Activated CD8-positive, alpha-beta memory T cell treated with anti-CD3 and anti-CD28 coated beads, Interleukin-2, amount 50 U/mL, for 24 hours (primary cell): Measurements from ENCODE around the gene TRUB2.
"Not testable (repeated sequence)": the region's sequence is repeated elsewhere in the genome, so short reads cannot be mapped to it uniquely, and the experiment has no call there.

Experiments
- DNase-seq: peaks from one replicate; pipeline ENCODE4 v3.0.0-alpha.2; 2020; ENCODE audit errors: extremely low read depth

Gene TRUB2

DNA sequence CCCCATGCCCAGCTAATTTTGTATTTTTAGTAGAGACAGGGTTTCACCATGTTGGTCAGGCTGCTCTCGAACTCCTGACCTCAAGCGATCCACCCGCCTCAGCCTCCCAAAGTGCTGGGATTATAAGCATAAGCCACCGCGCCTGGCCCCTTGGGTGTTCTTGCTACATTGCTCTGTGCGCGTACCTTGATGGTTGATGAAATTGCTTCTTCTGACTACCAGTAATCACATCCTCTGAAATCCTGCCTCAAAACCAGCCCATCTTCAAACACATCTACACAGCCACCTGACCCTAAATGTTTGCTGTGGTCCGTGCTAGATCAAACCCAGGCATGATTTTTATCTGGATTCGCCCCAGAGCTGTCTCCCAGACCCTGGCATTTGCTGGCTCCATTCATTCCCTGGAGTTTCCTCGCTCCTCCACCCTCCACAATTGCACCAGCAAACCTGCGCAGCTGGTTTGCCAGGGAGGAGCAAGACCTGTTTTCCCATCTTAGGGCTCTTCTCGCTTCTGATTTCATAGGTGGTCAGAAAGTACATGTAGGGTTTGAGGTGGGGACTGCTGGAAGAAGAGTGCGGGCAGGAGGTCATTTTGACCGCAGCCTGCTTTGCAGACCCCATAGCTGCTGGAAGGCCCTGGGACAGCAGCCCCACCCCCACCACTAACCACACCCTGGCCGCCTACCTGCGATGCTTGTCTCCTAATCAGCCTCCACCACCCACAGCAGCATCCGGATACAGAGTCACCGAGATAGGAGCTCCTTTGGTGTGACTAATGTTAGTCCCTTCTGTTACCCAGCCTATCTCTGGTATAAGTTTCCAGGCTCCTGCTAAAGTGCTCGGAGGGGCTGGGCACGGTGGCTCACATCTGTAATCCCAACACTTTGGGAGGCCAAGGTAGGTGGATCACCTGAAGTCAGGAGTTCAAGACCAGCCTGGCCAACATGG is 23.4 kb downstream of the TRUB2 start:
- DNase-seq = no peak

DNA sequence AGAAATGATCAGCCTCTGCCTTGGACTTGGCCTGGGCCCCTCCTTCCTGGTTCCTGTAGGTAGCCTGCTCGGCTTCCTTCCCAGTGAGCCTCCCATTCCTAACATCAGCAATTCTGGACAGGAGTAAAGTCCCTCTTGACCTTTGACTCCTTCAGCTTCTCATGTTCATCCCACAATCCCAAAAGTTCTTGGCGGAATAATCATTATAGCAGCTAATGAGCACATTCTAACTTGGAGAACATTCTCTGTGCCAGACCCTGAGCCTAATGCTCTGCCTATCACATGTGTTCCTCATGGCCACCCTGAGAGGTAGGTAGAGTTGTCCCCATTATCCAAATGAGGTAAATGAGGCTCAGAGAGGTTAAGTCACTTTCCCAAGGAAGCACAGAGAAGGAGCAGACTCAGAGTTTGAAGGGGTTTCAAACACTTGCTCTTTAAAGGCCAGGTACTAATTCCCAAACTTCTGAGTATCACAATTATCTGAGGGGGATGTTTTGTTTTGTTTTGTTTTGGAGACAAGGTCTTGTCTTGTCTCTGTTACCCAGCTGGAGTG is 24.9 kb downstream of the TRUB2 start:
- no peak for DNase-seq

DNA sequence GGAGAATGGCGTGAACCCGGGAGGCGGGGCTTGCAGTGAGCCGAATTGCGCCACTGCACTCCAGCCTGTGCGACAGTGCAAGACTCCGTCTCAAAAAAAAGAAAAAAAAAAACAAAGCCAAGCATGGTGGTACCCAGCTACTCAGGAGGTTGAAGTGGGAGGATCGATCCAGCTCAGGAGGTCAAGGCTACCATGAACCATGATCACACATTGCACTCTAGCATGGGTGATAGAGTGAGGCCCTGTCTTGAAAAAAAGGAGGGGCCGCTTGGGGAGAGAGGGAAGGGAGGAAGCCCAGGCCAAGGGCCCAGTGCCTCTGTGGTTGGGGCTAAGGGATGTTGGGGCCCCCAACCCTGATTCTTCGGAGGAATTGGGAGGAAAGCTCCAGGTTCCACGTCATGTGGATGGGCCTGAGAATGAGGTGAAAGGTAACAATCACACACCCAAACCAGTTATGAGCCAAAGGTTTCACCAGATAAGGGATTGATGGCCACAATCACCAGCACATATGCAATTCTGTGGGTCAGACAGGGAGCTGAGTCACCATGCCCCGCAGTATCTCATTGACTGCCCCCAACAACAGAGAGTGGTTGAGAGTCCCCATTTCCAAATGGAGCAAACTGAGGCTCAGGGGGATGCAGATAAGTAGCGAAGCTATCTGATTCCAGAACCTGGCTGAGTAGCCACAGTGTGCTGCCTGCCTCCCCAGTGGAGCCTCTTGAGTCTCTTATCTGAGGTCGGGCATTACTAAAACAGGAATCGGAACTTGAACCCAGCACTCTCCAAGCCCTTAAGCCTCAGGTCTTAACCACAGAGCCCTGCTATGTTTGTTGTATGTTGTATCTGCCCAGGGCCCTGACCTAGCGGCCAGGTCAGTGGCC is 25.7 kb downstream of the TRUB2 start:
- DNase-seq = no peak

DNA sequence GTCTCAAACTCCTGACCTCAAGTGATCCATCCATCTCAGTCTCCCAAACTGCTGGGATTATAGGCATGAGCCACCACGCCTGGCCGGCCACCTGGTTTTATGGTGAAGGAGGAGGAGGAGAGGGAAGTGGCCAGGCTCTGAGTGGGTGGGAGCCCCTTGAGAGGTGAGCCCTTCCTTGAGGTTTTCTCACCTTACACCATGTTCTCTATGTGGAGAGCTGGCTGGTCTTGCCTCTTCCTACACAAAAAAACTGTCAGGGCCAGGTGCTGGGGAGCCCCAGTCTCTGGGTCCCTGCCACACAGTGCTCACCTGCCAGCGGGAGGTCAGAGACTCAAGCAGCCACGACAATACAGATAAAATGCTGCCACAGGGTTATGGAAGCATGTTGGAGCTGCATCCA is 28.1 kb downstream of the TRUB2 start:
- DNase-seq = no peak

DNA sequence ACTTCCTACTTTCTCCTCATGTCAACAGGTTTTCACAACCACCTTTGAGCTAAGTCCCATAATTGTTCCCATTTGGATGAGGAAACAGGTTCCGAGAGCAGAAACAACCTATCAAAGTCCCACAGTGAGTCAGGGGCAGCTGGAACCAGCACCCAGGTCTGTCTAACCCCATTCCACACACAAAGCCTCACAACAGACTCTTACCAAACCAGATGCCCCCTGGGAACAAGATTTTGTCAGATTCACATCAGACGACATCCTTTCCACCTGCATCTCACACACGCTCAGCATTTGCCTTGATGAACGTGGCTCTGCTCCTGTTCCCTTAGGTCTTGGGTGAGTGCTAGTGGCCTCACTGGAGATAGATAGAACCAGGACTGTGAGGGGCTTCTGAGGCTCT is 29.2 kb downstream of the TRUB2 start:
- no peak for DNase-seq

DNA sequence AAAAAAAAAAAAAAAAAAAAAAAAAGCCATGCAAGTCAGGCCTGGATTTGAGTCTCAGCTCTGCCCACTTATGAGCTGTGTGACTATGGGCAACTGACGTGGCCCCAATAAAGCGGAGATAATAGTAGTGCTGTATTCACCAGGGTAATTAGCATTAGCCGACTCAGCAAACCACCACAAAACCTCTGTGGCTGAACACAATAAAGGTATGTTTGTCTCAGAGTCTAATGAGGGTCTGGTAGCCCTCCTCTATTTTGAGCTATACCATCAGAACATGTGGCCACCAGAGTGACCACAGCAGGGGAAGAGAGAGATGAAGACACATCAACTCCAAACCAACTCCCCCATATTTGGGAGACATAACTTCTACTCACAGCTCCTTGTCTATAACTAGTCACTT is 30.2 kb downstream of the TRUB2 start:
- DNase-seq = no peak

DNA sequence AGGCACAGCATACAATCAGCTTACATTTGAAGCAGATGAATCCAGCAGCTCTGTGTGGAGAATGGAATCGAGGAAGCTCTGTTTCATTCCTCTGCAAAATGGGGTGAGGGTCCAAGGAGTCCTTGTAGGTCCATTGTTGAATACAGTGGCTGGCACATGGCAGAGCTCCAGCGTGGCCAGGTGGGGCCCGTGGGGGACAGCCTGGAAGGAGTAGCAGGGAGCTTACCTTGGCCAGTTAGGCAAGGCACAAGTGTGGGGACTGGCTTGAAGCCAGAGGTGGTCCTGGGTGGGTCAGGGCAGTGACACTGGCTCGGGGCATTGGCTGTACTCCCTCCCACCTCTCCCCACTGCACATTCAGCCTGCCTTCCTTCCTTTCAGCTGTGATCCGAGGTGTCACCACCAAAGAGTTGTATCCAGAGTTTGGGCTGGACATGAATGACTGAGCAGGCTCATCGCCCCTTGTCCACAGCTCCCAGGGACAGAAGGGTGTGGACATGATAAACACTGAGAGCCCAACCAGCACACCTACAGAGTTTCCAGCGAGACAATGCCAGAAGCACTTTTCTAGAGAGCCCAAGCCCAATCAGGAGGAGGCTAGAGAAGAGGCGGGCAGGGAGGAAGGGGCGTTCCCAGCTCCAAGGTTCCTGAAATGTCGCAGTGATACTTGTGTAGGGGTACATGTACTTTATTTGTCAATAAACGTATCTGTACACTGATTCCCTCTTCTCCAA is 33.8 kb downstream of the TRUB2 start:
- no peak for DNase-seq

DNA sequence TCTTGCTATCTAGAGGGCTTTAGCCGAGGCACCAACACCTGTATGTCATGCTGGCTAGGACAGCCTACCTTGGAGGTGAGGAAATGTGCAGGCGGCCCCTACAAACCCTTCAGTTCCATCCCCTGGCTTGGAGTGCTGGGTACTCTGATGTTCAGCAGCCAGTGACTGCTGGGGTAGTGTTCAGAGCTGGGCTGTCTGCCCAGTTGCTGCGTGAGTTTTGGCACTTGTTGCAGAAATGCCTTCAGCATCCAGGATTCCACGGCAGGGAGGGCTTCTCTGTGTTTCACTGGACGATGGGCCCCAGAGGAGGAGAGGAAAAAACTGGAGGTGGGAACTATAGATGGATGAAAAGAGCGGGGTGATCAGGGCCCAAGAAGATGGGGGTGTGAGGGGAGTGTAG is 35.8 kb downstream of the TRUB2 start:
- DNase-seq = no peak

DNA sequence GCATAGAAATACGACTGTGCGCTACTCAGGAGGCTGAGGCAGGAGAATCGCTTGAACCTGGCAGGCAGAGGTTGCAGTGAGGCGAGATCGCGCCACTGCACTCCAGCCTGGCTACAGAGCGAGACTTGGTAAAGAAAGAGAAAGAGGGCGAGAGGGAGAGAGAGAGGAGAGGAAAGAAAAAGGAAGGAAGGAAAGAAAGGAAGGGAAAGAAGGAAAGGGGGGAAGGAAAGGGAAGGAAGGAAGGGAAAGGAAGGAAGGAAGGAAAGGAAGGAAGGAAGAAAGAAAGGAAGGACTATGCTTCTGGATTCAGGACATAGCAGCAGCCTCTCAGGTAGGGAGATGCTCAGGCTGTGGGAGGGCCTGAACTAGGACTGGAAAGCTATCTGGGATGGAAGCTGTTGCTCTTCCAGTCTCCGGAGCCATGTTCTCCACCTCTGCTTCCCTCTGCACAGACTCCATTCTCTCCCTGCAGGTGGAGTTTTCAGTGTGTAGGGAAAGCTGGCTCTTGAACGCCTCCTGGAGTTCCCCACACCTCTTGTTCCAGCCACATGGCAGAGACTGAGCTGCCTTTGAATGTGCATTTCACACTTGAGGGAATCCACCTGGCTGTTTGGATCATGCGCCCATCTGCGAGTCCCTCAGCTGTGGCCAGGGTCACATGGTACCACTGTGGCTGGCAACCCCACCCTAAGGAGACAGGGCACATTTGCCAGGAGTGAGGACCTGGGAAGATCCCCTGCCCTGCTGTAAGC is 37.0 kb downstream of the TRUB2 start:
- DNase-seq = no peak

DNA sequence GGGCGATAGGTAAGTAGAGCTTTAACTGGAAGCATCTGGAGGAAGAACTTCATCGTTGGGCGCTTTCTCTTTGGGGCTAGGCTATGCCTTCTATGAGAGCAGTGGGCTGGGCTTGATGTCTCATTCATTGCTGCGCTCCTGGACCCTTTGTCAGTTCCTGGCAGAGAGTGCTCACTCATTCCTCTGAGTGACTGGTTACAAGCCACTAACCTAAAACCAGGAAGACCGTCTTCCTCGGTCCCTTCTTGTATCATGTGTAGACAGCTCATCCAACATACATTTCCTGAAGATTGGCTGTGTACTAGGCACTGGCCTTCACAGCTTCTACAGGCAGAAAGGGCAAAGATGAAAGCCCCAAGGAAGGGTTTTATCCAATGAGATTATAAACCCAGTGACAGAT is 39.7 kb downstream of the TRUB2 start:
- DNase-seq = no peak

DNA sequence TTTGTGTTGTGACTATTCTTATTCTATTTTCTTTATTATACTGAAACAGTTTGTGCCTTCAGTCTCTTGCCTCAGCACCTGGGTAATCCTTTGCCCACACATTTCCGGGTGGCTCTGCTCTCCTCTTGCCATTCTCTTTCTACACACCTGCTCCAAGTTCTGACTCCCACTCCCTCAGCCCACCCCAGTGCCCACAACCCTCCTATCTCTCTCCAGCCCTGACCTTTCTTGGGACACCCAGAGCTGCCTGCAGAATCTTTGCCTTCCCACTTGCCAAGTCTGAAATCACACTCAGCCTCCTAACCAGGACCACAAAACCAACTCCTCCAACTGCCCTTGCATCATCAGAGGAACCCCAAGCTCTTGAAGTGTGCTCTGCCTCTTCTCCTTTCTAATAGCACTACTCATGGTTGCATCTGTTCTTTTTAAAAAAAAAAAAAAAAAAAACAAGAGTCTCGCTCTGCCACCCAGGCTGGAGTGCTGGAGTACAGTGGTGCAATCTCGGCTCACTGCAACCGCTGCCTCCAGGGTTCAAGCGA is 42.1 kb downstream of the TRUB2 start:
- DNase-seq = no peak

DNA sequence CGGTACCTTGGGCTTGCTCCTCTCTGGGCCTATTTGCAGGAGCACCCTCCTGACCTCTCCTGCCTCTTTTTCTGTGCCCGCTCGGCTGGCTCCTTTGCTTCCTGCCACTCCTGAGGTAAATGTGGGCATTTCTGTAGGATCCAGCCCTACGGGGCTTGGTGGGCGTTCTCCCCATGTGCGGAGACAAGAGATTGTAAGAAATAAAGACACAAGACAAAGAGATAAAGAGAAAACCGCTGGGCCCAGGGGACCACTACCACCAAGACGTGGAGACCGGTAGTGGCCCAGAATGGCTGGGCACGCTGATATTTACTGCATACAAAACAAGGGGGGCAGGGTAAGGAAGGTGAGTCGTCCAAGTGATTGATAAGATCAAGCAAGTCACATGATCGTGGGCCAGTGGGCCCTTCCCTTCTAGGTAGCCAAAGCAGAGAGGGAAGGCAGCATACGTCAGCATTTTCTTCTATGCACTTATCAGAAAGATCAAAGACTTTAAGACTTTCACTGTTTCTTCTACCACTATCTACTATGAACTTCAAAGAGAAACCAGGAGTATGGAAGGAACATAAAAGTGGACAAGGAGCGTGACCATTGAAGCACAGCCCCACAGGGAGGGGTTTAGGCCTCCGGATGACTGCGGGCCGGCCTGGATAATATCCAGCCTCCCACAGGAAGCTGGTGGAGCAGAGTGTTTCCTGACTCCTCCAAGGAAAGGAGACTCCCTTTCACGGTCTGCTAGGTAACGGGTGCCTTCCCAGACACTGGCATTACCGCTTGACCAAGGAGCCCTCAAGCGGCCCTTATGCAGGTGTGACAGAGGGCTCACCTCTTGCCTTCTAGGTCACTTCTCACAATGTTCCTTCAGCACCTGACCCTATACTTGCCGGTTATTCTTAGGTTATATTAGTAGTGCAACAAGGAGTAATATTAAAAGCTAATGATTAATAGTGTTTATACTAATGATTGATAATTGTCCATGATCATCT is 42.9 kb downstream of the TRUB2 start:
- DNase-seq = not testable (repeated sequence)

DNA sequence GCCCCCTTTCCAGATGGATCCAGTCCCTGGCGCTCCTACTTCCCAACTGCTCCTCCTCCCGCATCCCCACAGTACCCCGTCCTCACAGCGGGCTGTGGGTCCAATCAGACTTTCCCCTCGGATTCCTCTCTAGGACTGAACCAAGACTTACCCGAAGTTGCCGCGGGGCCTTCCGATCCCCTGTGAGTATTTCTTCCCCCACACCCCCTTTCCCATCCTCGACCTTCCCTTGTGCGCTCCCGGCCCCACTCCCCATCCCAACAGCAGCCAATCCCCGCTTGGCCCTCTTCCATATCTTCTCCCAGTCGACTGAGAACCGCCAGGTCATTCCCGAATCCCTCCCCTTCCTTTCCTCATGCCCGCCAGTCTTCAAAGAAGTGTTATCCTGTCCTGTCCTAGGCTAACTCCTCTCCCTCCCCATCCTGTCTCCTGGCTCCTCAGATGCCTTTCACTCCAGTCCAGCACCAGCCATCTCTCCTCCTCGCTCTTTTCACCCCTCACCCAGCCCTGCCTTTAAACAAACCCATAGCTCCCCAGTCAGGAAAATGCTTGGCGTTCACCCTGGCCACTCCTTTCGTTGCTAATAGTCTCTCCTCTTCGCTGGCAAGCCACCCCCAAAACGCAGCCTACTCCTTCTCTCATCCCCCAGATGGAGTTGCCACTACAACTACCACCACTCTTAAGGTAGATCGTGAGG is 45.5 kb downstream of the TRUB2 start:
- DNase-seq = no peak

DNA sequence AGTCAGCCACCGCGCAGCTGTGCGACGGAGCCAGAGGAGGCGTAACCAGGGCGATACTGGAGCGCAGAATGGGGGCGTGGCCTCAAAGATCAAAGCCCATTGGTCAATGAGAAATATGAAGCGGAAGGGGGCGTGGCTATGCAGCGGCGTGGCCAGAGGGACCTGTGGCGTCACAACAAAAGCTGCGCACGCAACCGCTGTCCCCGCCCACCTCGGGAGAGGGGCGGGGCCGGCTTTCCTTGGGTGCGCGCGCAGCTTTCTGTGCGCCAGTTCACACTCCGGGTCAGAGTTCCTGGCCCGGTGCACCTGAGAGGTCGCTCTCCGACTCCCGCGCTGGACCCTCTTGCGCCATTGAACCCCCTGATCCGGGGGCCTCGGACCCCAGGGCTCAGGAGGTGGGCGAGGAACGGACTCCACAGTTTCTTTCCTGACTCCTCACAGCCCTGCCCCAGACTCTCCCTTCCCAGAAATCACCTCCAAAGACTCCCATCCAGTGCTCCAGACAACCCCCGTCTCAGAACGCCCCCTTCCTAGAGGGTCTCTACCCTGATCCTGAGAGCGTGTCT is 46.2 kb downstream of the TRUB2 start, which contains the start of gene SWI5:
Gene SWI5 (plus strand): TSS at position 269 of the 566 bp plus-strand sequence.
- peak; percentile 100 for DNase-seq

DNA sequence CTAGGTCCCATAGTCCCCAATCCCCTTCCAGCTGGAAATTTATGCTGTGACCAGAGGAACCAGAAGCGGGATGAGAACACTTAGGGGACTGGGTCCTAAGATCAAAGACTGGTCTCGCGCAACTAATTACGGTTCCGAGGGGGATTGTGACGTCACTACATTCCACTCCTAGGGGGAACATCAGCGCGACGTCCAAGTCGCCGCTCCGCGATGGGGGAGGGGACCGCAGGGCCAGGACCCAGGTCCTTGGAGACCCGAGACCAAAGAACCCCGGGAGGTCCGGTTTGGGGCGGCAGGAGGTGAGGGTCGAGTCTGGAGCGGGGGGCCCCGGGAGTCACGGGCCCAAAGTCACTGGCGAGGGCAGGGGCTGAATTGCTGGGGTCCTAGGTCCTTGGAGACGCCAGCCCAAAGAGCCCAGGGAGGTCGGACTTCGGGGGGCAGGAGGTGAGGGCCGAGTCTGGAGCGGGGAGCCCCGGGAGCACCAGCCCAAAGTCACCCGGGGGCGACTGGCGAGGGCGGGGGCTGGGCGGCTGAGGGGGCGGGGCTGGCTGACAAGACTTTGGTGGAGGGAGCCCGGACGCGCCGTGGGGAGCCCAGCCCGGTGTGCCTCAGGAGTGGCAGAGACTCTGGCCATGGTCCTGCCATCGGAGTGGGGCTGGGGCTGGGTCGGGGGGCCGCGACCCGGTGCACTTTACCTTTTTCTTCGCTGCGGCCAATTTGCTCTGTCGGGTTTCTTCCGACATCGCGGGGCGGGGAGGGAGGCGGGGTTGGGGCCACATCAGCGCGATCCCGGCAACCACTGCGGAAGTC is 46.8 kb downstream of the TRUB2 start, which contains the start of gene GOLGA2:
Gene GOLGA2 (minus strand): TSS at position 810 of the 810 bp plus-strand sequence. CDS start 31 bp downstream, at position 779.
- DNase-seq = no peak

DNA sequence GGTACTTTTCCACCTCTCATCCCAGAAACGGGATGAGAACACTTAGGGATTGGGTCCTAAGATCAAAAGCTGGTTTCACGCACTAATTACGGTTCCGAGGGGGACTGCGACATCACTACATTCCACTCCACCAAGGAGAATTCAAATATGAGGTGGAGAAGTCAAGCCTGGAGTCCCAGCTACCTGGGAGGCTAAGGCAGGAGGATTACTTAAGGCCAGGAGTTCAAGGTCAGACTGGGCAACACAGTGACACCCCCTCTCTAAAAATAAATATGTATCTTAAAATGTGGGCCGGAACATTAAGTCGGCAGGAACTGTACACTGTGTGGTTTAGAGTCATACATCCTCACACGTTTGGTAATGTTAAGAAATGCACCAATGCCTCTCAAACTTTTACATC is 48.0 kb downstream of the TRUB2 start:
- no peak for DNase-seq

DNA sequence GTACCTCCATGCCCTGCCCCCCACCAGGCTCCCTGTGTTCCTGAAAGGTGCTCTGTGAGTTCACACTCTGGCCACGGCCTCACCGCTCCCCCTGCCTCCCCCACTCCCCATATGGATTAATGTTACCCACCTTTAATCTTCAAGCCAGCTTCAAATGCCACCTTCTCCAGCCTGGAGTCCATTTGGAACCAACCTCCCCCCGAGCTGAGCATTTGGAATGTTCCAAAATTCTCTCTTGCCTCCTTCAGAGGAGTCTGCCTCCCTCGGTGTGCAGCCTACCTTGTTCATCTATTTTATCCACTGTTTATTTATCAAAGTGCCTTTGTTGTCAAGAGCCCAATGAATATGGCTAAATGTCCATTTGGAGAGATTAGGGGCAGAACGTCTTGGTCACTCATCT is 50.7 kb downstream of the TRUB2 start:
- no peak for DNase-seq
